LNCAP (cell line): Measurements from ENCODE around the gene MYD88.

Experiments used
- CTCF ChIP-seq: fragments of 450-650 bp; IDR thresholded peaks from 2 replicates; pipeline ENCODE4 v1.5.1; 2017; ENCODE audit warnings: mild to moderate bottlenecking

The MYD88 gene

DNA sequence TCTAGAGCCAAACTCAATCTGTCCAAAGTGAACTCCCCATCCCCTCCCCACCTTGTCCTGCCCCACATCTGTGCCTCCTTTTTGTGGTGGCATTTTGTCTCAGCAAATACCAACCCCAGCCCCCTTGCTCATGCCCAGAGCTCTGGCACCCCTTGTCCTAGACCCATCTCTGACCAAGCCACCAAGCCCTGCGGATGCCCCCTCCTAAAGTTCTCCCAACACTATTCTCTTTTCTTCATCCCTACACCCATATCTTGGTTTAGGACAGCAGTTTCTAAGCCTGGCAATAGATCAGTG, 19.3 kb upstream of the MYD88 start:
- no peak for TF ChIP-seq CTCF

DNA sequence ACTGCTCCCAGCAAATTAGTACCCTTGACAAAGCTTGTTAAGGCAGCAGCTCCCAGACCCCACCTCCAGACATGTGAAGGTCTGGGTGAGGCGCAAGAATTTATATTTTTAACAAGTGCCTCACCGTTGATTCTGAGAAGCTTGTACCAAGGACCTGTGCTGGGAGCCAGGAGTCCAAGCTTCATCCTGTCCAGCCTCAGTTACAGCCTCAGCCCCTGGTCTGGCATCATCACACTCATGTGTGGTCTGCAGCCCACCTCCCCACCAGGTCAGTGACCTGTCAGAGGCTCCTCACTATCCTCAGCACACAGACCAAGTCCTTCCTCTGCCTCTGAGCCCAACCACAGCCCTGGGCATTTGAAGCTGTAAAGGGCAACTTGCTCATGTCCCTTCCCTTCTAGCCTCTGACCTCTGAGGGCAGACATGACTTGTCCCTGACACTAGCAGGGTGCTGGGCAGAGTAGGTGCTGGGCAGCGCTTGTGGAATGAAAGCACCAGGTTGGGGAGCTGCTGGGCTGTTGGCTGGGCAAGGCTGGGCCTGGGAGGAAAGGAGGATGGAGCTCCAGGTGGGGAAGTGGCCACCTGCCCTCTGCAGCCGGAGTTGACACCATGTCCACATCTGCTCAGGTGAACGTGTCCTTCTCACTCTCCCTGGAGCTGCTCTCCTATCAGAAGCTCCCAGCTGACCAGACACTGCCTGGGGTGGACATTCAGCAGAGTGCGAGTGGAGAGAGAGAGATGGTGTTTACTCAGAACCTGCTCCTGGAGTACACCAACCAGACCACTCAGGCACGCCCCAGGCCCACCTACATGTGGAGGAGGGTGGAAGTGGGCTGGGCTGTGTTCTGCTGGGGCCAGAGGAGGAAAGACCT, 18.4 kb upstream of the MYD88 start:
- no peak for TF ChIP-seq CTCF

- TF ChIP-seq CTCF: no peak
Measured at GRCh38 chr3:38120693-38121450, 17.6 kb upstream of the MYD88 start.

DNA sequence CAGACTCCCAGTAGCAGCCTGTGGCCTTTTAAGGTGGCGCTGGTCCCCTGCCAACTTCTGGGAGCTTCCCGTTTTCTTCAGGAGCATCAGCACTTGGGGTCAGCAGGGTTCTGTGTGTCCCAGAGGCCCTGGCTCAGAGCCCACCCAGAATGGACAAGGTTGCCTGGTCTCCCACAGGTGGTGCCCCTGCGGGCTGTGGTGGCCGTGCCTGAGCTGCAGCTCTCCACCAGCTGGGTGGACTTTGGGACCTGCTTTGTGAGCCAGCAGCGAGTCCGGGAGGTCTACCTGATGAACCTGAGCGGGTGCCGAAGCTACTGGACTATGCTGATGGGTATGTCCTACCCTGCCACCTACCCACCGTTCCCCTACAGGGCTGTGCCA, 17.0 kb upstream of the MYD88 start:
- no peak for TF ChIP-seq CTCF

DNA sequence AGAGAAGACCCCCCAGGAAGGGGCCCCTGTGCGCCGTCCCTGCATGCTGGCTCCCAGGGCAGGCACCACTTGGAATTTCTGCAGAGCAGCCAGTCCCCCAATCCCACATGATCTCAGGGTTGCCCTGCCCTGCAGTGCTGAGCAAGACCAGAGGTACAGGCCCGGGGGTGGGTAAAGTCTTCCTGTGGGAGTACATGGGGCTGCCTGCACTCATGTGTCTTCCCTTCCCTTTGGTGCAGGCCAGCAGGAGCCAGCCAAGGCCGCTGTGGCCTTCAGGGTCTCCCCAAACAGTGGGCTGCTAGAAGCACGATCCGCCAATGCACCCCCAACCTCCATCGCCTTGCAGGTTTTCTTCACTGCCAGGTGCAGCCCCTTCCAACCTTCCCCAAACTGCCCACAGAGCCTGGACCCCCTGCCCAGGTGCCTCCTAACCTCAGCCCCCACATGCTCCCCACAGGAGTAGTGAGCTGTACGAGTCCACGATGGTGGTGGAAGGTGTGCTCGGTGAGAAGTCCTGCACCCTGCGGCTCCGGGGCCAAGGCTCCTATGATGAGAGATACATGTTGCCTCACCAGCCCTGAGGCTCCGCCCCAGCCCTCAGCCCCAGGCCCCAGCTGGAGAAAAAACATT, 16.5 kb upstream of the MYD88 start:
- TF ChIP-seq CTCF: no peak

- TF ChIP-seq CTCF: no peak
Measured at GRCh38 chr3:38122712-38123290, 15.7 kb upstream of the MYD88 start.

- TF ChIP-seq CTCF: no peak
Measured at GRCh38 chr3:38124324-38125122, 13.9 kb upstream of the MYD88 start.
